Activated T-cell treated with anti-CD3 and anti-CD28 coated beads, Interleukin-2, amount 50 U/mL, for 72 hours (primary cell): ENCODE data around the gene EIF4G3. TPM values are rescaled to one million over a fixed set of nuclear protein-coding genes. Genes with fewer than 3 reads are reported as not detected.

Experiments
- ATAC-seq, 2 donors: fragments of 150-1000 bp; cut with Tn5 transposase; replicated peaks in 1 of 2; 2 replicates each; pipeline ENCODE4 v1.10.0; 2021; ENCODE audit warnings: moderate library complexity in 2 of 2, mild to moderate bottlenecking in 1 of 2
- DNase-seq, 2 donors: peaks; one replicate each; pipeline ENCODE4 v3.0.0; 2021 to 2022; ENCODE audit warnings: mixed read lengths in 1 of 2
- H3K27ac Mint-ChIP-seq: one replicate; pipeline ENCODE4 v1.8.0; 2022; ENCODE audit warnings: mild to moderate bottlenecking, moderate library complexity, mixed read lengths
- H3K27me3 Mint-ChIP-seq: one replicate; pipeline ENCODE4 v1.8.0; 2022; ENCODE audit warnings: low read depth, mixed read lengths
- H3K36me3 Mint-ChIP-seq, 2 donors: one replicate each; pipeline ENCODE4 v1.8.0; 2022; ENCODE audit warnings: mixed read lengths in 2 of 2, mild to moderate bottlenecking in 1 of 2; ENCODE audit not compliant: insufficient read depth in 2 of 2
- H3K4me1 Mint-ChIP-seq: one replicate; pipeline ENCODE4 v1.8.0; 2022; ENCODE audit warnings: low read depth, mixed read lengths
- H3K4me3 Mint-ChIP-seq, 2 donors: one replicate each; pipeline ENCODE4 v1.8.0; 2022; ENCODE audit warnings: mild to moderate bottlenecking in 2 of 2, mixed read lengths in 2 of 2, moderate library complexity in 2 of 2
- H3K9me3 Mint-ChIP-seq, 2 donors: one replicate each; pipeline ENCODE4 v1.8.0; 2022; ENCODE audit warnings: mixed read lengths in 2 of 2
- total RNA-seq, 2 donors: library from RNA; stranded (reverse); gene quantifications; one replicate each; pipeline ENCODE4 v1.2.3, GENCODE V29; 2022

The EIF4G3 gene
- total RNA-seq, 2 donors from 2014 or later, result 33.3 to 36.3 TPM

DNA sequence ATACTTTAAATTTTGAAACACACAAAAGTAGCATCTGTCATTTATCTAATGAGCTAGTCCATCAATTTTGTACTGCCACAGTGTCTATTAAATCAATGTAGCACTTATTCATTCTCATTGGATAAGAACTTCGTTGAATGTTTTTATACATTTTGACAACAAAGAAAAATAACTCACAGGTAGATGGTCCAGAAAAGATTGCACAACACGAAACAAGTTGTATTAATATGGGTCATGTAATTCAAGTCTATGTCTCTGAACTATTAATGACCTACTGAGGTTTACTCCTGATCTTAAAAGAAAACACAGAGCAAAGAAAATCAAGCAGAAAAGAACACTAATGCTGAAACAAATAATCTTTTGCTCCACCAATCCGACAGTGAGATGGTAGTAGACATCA lies 404.9 kb downstream of the EIF4G3 start:
- no peak for ATAC-seq
- Mint-ChIP-seq H3K4me3 (no peak overlapping the region), H3K27me3 (no peaks in the 10 kb centered on the region), H3K4me1 (peaks cover 11% of the 10 kb centered on the region), H3K27ac (no peak overlapping the region), H3K36me3 (peaks cover 12 to 30% of the 10 kb centered on the region in 2 donors), H3K9me3 (no peaks in the 10 kb centered on the region)
- DNase-seq, result no peak

GRCh38 chr1:20770314-20771087 lies 406.2 kb downstream of the EIF4G3 start:
- H3K4me3 Mint-ChIP-seq, result no peak overlapping the region
- no peaks in the 10 kb centered on the region for H3K27me3 Mint-ChIP-seq
- DNase-seq (no peak), ATAC-seq (no peak)
- H3K27ac Mint-ChIP-seq, result no peak overlapping the region
- H3K36me3 Mint-ChIP-seq, result peaks cover 10 to 35% of the 10 kb centered on the region in 2 donors
- H3K4me1 Mint-ChIP-seq, result no peaks in the 10 kb centered on the region
- no peaks in the 10 kb centered on the region for H3K9me3 Mint-ChIP-seq

- DNase-seq, result no peak
- H3K27ac Mint-ChIP-seq, result no peak overlapping the region
- no peak overlapping the region for H3K4me3 Mint-ChIP-seq
- no peaks in the 10 kb centered on the region for H3K27me3 Mint-ChIP-seq
- ATAC-seq, result no peak
- no peaks in the 10 kb centered on the region for H3K9me3 Mint-ChIP-seq
- H3K36me3 Mint-ChIP-seq, result peaks cover 6 to 45% of the 10 kb centered on the region in 2 donors
- no peaks in the 10 kb centered on the region for H3K4me1 Mint-ChIP-seq
Measured at GRCh38 chr1:20767271-20767670, 409.4 kb downstream of the EIF4G3 start.

GRCh38 chr1:20763417-20763816 lies 413.3 kb downstream of the EIF4G3 start:
- no peaks in the 10 kb centered on the region for H3K4me1 Mint-ChIP-seq
- no peak overlapping the region for H3K27ac Mint-ChIP-seq
- H3K9me3 Mint-ChIP-seq, result no peaks in the 10 kb centered on the region
- DNase-seq (no peak), ATAC-seq (no peak)
- no peak overlapping the region for H3K4me3 Mint-ChIP-seq
- H3K36me3 Mint-ChIP-seq, result peaks cover 9 to 49% of the 10 kb centered on the region in 2 donors
- H3K27me3 Mint-ChIP-seq, result no peaks in the 10 kb centered on the region

- H3K4me3 Mint-ChIP-seq, result no peak overlapping the region
- no peak overlapping the region for H3K27ac Mint-ChIP-seq
- ATAC-seq (no peak), DNase-seq (no peak)
- H3K27me3 Mint-ChIP-seq, result no peaks in the 10 kb centered on the region
- no peaks in the 10 kb centered on the region for H3K4me1 Mint-ChIP-seq
- H3K9me3 Mint-ChIP-seq, result no peaks in the 10 kb centered on the region
- peaks cover 12 to 48% of the 10 kb centered on the region in 2 donors for H3K36me3 Mint-ChIP-seq
Measured at GRCh38 chr1:20760322-20760721, 416.4 kb downstream of the EIF4G3 start.

Other genes starting within 250 kb of the EIF4G3 start
- 100 to 1,000 TPM; 159 to 193 TPM for gene ECE1, start 113.6 kb upstream of the EIF4G3 start, total RNA-seq